NCI-H460 (cell line): Measurements from ENCODE around the gene WWOX. TPM values are rescaled to one million over a fixed set of nuclear protein-coding genes. Genes with fewer than 3 reads are reported as not detected.

Experiments
- DNase-seq: peaks from one replicate; pipeline ENCODE4 v3.0.0-alpha.2; 2016; ENCODE audit warnings: low read depth; ENCODE audit errors: extremely low read depth
- total RNA-seq: library from RNA; depleted of rRNA; stranded (reverse); fragments of >200 nt; shearing (Covaris generic); gene quantifications from 2 replicates; pipeline ENCODE4 v1.2.3, GENCODE V29; 2014

The WWOX gene
- total RNA-seq, 1 experiment from 2014 or later, result 11.1 TPM

GRCh38 chr16:79158337-79158736 lies 1058.9 kb downstream of the WWOX start:
- no peak for DNase-seq

GRCh38 chr16:79159261-79160049 lies 1060.0 kb downstream of the WWOX start:
- DNase-seq, result no peak

- DNase-seq, result no peak
Measured at GRCh38 chr16:79162977-79163376, 1063.5 kb downstream of the WWOX start.

DNA sequence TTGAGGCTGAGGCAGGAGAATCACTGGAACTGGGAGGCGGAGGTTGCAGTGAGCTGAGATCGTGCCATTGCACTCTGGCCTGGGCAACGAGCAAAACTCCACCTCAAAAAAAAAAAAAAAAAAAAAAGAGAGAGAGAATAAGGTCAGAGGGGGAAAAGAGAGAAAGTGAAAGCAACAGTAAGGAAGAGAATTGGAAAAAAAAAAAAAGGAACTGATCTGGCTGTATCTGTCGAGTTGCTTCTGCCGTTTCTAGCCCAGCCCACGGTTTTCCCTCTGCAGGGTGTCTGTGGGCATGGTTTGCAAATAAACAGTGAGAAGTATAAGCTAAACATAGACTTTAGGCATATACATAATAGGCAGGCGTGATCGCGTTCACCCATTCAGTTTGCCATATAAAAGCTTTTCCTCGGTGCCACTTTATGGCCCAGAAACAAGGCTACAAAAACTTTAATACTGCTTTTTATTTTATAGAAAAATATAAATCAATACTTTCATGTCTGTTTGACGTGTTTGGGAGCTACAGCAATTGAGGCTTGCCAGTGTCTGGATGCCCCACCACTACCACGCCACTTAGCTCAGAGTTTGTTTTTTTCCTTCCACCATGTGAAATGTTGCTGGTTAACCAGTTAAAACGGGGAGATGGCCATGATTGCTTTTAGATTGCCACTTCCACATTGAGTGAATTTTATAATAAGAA lies 1064.4 kb downstream of the WWOX start:
- no peak for DNase-seq

- DNase-seq, result no peak
Measured at GRCh38 chr16:79164388-79164995, 1065.0 kb downstream of the WWOX start.

GRCh38 chr16:79165079-79165478 lies 1065.6 kb downstream of the WWOX start:
- no peak for DNase-seq

DNA sequence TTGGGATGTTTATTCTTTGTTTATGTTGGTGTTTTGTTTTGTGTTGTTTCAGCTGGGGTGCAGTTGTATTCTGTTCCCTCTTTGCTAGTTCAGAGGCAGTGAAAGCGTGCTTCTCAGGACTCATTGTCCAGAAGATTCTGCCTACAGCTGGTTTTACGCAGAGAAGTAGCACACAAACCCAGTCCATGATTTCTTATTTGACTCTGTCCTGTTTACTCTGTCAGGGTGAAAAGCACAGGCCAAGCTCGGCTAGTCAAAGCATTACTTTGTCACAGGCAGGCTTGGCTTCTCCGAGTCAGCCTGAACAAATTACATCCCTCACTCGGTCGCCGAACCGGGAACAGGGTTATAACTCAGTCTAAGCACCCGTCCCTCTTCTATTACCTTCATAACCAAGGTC lies 1066.1 kb downstream of the WWOX start:
- no peak for DNase-seq

DNA sequence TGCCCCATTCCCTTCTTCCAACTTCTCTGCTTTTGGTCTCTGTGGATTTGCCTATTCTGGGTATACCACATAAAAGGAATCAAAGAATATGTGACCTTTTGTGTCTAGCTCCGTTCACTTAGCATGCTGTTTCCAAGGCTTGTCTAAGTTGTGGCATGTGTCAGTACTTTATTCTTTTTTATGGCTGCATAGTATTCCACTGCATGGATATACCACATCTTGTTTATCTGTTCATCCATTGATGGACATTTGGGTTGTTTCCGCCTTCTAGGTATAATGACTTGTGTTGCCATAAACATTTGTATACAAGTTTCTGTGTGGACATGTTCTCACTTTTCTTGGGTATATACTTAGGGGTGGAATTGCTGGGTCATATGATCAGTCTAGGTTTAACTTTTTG lies 1068.4 kb downstream of the WWOX start:
- DNase-seq, result no peak

DNA sequence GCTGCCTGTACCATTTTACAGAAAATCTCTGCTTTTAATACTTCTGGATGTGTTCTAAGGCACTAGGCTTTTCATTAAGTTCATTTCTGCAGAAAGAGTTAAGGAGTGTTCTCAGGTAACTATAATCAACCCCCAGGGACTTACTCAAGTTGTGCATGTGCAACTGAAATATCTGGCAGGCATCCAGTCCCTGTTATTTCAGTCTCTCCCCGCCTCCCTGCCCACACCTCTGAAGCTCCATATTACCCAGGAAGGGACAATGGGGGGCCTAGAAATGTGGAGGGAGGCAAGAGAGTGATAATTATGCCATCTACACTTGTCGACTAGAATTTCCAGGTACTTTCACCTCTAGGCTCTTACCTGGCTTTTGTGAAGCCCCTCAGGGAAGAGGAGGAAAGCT lies 1068.9 kb downstream of the WWOX start:
- no peak for DNase-seq

GRCh38 chr16:79169239-79169638 lies 1069.8 kb downstream of the WWOX start:
- no peak for DNase-seq

- DNase-seq, result no peak
Measured at GRCh38 chr16:79170555-79171246, 1071.2 kb downstream of the WWOX start.

DNA sequence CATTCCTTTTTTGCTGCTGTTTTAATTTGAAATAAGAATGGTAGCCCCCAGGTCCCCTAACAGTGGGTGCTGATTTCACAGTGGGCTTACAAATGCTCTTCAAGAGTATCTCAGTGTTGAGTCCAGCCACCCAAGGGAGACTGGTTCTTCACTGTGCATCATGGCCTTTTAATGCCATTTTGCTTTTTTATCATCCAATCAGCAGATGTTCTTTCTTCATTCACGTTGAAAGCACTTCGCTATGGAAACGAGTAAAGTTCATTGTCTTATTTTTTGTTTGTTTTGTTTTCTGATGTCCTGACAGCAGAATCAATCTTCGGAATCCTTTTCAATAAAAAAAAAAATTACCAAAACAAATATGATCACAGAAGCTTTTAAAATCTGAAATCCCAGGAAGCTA lies 1072.0 kb downstream of the WWOX start:
- no peak for DNase-seq

GRCh38 chr16:79171931-79172705 lies 1072.7 kb downstream of the WWOX start:
- no peak for DNase-seq

DNA sequence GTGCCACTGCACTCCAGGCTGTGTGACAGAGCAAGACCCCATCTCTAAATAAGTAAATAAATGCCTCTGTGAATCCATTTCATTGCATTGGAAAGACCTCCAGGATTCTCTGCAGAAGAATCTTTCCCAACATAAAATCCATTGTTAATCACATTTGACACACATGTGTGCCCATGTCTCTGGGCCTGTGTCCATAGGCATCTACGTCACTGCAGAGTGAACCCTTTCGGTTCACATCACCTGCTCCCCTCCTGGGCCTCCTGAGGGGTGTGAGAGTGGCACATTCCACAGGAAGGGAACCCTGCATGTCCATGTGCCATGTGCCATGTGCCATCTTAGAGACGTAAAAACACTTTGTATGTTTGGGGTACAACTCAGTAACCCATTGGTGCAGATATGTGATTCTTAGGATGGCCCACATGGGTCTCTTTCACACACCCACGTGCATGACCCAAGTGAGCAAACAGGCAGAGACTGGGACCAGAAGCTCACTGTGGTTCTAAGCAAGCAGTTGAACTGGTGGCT lies 1073.6 kb downstream of the WWOX start:
- no peak for DNase-seq

- no peak for DNase-seq
Measured at GRCh38 chr16:79173919-79174318, 1074.5 kb downstream of the WWOX start.

DNA sequence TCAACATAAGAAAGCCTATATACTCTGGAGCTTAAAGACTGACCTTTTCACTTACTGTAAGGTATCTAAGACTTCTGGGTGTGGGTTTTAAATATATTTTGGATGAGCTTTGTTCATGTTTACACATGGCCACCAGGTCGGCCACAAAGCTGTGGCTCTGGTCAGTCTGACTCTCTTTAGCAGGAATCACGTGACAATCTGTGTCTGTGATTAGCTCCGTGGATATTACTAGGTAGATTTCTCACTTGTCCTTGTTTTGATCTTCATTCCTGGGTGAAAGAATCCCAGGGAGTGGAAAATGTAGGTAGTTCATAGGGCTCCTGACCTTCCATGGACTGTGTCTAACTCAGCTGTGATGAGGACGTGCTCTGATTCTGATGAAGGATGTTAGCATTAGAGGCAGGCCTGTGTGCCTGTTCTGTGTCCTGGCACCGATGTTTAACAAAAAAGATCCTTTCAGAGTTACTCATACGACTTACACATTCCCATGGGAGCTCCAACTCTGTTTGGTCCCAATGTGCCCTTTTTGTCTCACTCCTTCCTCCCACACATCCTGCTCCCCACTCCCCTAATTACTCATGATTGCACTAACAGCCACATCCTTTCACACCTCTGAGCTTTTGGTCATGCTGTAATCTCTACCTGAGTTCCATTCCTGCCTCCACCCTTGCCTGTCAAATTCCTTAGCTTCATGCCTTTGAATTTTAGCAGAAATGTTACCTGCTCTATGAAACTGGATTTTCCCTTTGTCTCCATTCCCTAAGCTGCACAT lies 1076.0 kb downstream of the WWOX start:
- DNase-seq, result no peak

- DNase-seq, result no peak
Measured at GRCh38 chr16:79177018-79177417, 1077.6 kb downstream of the WWOX start.

- DNase-seq, result no peak
Measured at GRCh38 chr16:79181419-79181818, 1082.0 kb downstream of the WWOX start.

GRCh38 chr16:79182616-79183015 lies 1083.2 kb downstream of the WWOX start:
- no peak for DNase-seq
